Activated T-cell treated with anti-CD3 and anti-CD28 coated beads for 48 hours (primary cell): ENCODE results near the gene NKX6-2.
"Not testable (repeated sequence)": the region's sequence is repeated elsewhere in the genome, so short reads cannot be mapped to it uniquely, and the experiment has no call there.

Source experiments
- DNase-seq: peaks from one replicate; pipeline ENCODE4 v3.0.0-alpha.2; 2020; ENCODE audit warnings: low read depth

The NKX6-2 gene

GRCh38 chr10:132797986-132798385 is 12.0 kb upstream of the NKX6-2 start:
- not testable (repeated sequence) for DNase-seq

GRCh38 chr10:132796846-132797245 is 10.9 kb upstream of the NKX6-2 start:
- no peak for DNase-seq

GRCh38 chr10:132793871-132794849 is 8.2 kb upstream of the NKX6-2 start:
- DNase-seq = no peak

GRCh38 chr10:132793213-132793612 is 7.3 kb upstream of the NKX6-2 start:
- no peak for DNase-seq

GRCh38 chr10:132792796-132793195 is 6.8 kb upstream of the NKX6-2 start:
- DNase-seq = no peak

- DNase-seq = not testable (repeated sequence)
Observed at GRCh38 chr10:132792099-132792498, 6.2 kb upstream of the NKX6-2 start.

- DNase-seq = no peak
Observed at GRCh38 chr10:132790934-132791829, 5.2 kb upstream of the NKX6-2 start.

- DNase-seq = no peak
Observed at GRCh38 chr10:132790470-132790869, 4.5 kb upstream of the NKX6-2 start.

GRCh38 chr10:132789659-132790148 is 3.8 kb upstream of the NKX6-2 start:
- DNase-seq = no peak

- DNase-seq = no peak
Observed at GRCh38 chr10:132788831-132789219, 2.9 kb upstream of the NKX6-2 start.

- no peak for DNase-seq
Observed at GRCh38 chr10:132788180-132788830, 2.4 kb upstream of the NKX6-2 start.

GRCh38 chr10:132787495-132788179 is 1.7 kb upstream of the NKX6-2 start:
- no peak for DNase-seq

- no peak for DNase-seq
Observed at GRCh38 chr10:132786884-132787494, 1.0 kb upstream of the NKX6-2 start.

- DNase-seq = no peak
Observed at GRCh38 chr10:132786476-132786883, 533 bp upstream of the NKX6-2 start.

GRCh38 chr10:132784866-132785722 is 853 bp downstream of the NKX6-2 start:
- DNase-seq = no peak

GRCh38 chr10:132783940-132784865 is 1.7 kb downstream of the NKX6-2 start:
- no peak for DNase-seq

- DNase-seq = no peak
Observed at GRCh38 chr10:132783165-132783939, 2.6 kb downstream of the NKX6-2 start.

- no peak for DNase-seq
Observed at GRCh38 chr10:132781556-132781955, 4.4 kb downstream of the NKX6-2 start.
